B cell (primary cell): Measurements from ENCODE around the gene MUC6. TPM values are rescaled to one million over a fixed set of nuclear protein-coding genes. Genes with fewer than 3 reads are reported as not detected.

ENCODE experiments used
- ATAC-seq: fragments of 200-7000 bp; cut with Tn5 transposase; one replicate; pipeline ENCODE4 v1.10.0; 2021; ENCODE audit warnings: low read depth, mild to moderate bottlenecking, moderate number of reproducible peaks, moderate library complexity
- CTCF ChIA-PET: fragments of 350-600 bp; sonication (Branson Sonifier 250); formaldehyde crosslinking; loops from one replicate; lab custom pipeline; 2021; ENCODE audit warnings: antibody characterized with exemption, inconsistent platforms; lab: Charles Lee
- POLR2A ChIA-PET: fragments of 350-600 bp; sonication (Branson Sonifier 250); formaldehyde crosslinking; loops from one replicate; lab custom pipeline; 2021; ENCODE audit warnings: antibody characterized with exemption; lab: Charles Lee
- DNase-seq: peaks from one replicate; pipeline ENCODE4 v3.0.0; 2013
- H2AFZ ChIP-seq: 2 replicates; pipeline ENCODE4 v1.6.1; 2012; ENCODE audit warnings: mild to moderate bottlenecking, low read depth, low read length; ENCODE audit not compliant: insufficient read depth, poor library complexity, severe bottlenecking
- H3K27ac ChIP-seq, 2 donors: 1 replicate in 1 of 2; 2 replicates in 1 of 2; pipeline ENCODE4 v1.5.1; 2012 to 2013; ENCODE audit warnings: low read length in 2 of 2, mild to moderate bottlenecking in 2 of 2, moderate library complexity in 1 of 2
- H3K27me3 ChIP-seq, 4 experiments: fragments of 200-600 bp in 1 of 4; sonication (generic) in 1 of 4; replicated peaks in 1 of 4; 1 replicate in 2 of 4; 2 replicates in 2 of 4; pipeline versions ENCODE4 v1.6.1 to v1.7.0; 2013 to 2016; ENCODE audit warnings: low read length in 3 of 4, mild to moderate bottlenecking in 2 of 4, mixed read lengths in 1 of 4, moderate library complexity in 1 of 4; ENCODE audit not compliant: insufficient read depth in 4 of 4, control insufficient read depth in 3 of 4; ENCODE audit errors: control extremely low read depth in 1 of 4
- H3K36me3 ChIP-seq, 2 experiments: replicated peaks in 1 of 2; 1 replicate in 1 of 2; 2 replicates in 1 of 2; pipeline versions ENCODE4 v1.6.1 to v1.7.1; 2013; ENCODE audit warnings: low read length in 1 of 2; ENCODE audit not compliant: insufficient read depth in 2 of 2, control insufficient read depth in 1 of 2; ENCODE audit errors: control extremely low read depth in 1 of 2, extremely low read depth in 1 of 2
- H3K4me1 ChIP-seq, 2 donors: fragments of 200-600 bp in 1 of 2; sonication (generic) in 1 of 2; 1 replicate in 1 of 2; 2 replicates in 1 of 2; pipeline versions ENCODE4 v1.5.1 to v1.6.1; 2013 to 2017; ENCODE audit warnings: low read length in 2 of 2; ENCODE audit not compliant: control insufficient read depth in 2 of 2, insufficient read depth in 2 of 2
- H3K4me2 ChIP-seq: replicated peaks from 2 replicates; pipeline ENCODE3; 2012; ENCODE audit warnings: mild to moderate bottlenecking, low read depth, low read length; ENCODE audit not compliant: poor library complexity, severe bottlenecking
- H3K4me3 ChIP-seq, 5 experiments: fragments of 200-600 bp in 1 of 5; sonication (generic) in 1 of 5; 1 replicate in 3 of 5; 2 replicates in 2 of 5; pipeline versions ENCODE4 v1.5.1 to v1.7.0; 2011 to 2016; ENCODE audit warnings: low read length in 4 of 5, mild to moderate bottlenecking in 4 of 5, low read depth in 2 of 5, control low read depth in 1 of 5, moderate library complexity in 1 of 5; ENCODE audit not compliant: insufficient read depth in 1 of 5; ENCODE audit errors: control extremely low read depth in 1 of 5, extremely low read depth in 1 of 5
- H3K79me2 ChIP-seq: fragments of 200-600 bp; sonication (generic); one replicate; pipeline ENCODE4 v1.6.0; 2016; ENCODE audit warnings: low read length; ENCODE audit not compliant: control insufficient read depth, insufficient read depth
- H3K9ac ChIP-seq: fragments of 200-600 bp; sonication (generic); 2 replicates; pipeline ENCODE4 v1.6.1; 2017; ENCODE audit warnings: mild to moderate bottlenecking, low read length, moderate library complexity
- H3K9me3 ChIP-seq, 3 donors: one replicate each; pipeline versions ENCODE4 v1.6.1 to v1.7.1; 2013; ENCODE audit warnings: low read length in 2 of 3; ENCODE audit not compliant: control insufficient read depth in 2 of 3, insufficient read depth in 1 of 3; ENCODE audit errors: control extremely low read depth in 1 of 3
- H4K20me1 ChIP-seq: 2 replicates; pipeline ENCODE4 v1.6.0; 2012; ENCODE audit warnings: mild to moderate bottlenecking, low read length; ENCODE audit not compliant: insufficient read depth, control insufficient read depth, poor library complexity, severe bottlenecking
- H3K27ac Mint-ChIP-seq: one replicate; pipeline ENCODE4 v1.8.0; 2021; ENCODE audit warnings: mixed read lengths
- H3K27me3 Mint-ChIP-seq: one replicate; pipeline ENCODE4 v1.8.0; 2021; ENCODE audit warnings: mixed read lengths
- H3K4me1 Mint-ChIP-seq: one replicate; pipeline ENCODE4 v1.8.0; 2021; ENCODE audit warnings: mixed read lengths
- H3K4me3 Mint-ChIP-seq: one replicate; pipeline ENCODE4 v1.8.0; 2021; ENCODE audit warnings: mixed read lengths
- H3K9me3 Mint-ChIP-seq: one replicate; pipeline ENCODE4 v1.8.0; 2022; ENCODE audit warnings: mixed read lengths; ENCODE audit not compliant: insufficient read depth
- CTCF ChIP-seq: fragments of 200-600 bp; IDR thresholded peaks from one replicate; pipeline ENCODE4 v1.8.0; 2022; ENCODE audit warnings: antibody characterized with exemption, mild to moderate bottlenecking
- EZH2 ChIP-seq: IDR thresholded peaks from 2 replicates; pipeline ENCODE4 v1.6.1; 2012; ENCODE audit warnings: borderline replicate concordance, low read depth, mild to moderate bottlenecking, moderate library complexity, low read length; ENCODE audit not compliant: insufficient read depth, poor library complexity, severe bottlenecking
- WGBS: methylation state at CpG from one replicate; pipeline ENCODE4 v1.1.5; 2013; ENCODE audit warnings: missing lambda C conversion rate; ENCODE audit not compliant: insufficient coverage; 5-methylcytosine and 5-hydroxymethylcytosine counted together
- intact Hi-C: fragments of 100-400 bp; cut with micrococcal nuclease; formaldehyde crosslinking; loops from one replicate; pipeline ENCODE4 v1.10.0; 2022
- polyA plus RNA-seq: library from polyadenylated mRNA; depleted of rRNA; stranded (reverse); fragments of >200 nt; gene quantifications from 2 replicates; pipeline ENCODE4 v1.2.3, GENCODE V29; 2012
- total RNA-seq, 2 donors: library from RNA; stranded (reverse); fragments of 120-200 nt in 1 of 2; gene quantifications; 1 replicate in 1 of 2; 2 replicates in 1 of 2; pipeline versions ENCODE4 v1.2.3 to v1.2.4, GENCODE V29; 2013 to 2022

MUC6 gene
- total and polyA plus RNA-seq, 2 donors (not counting 1 experiment from before 2014, with no cell fraction given) = not detected

GRCh38 chr11:1000357-1001278, 35.9 kb downstream of the MUC6 start:
- POLR2A ChIA-PET = no interaction called here
- Histone ChIP-seq H3K36me3 (peaks cover 2 to 48% of the 10 kb centered on the region in 2 experiments), H3K4me3 (no peak overlapping the region), H3K9ac (no peak overlapping the region), H3K27ac (no peak overlapping the region), H3K4me1 (no peaks in the 10 kb centered on the region), H3K27me3 (no peaks in the 10 kb centered on the region), H4K20me1 (peaks cover 21% of the 10 kb centered on the region), H3K4me2 (no peak overlapping the region), H2AFZ (no peak overlapping the region), H3K9me3 (no peaks in the 10 kb centered on the region), H3K79me2 (peaks cover 8% of the 10 kb centered on the region)
- intact Hi-C loops = no loop called here
- 98% methylated on average over 30 of the region's 38 CpGs for WGBS
- Mint-ChIP-seq H3K27me3 (no peaks in the 10 kb centered on the region), H3K4me1 (peaks cover 7% of the 10 kb centered on the region), H3K9me3 (no peaks in the 10 kb centered on the region), H3K4me3 (no peak overlapping the region), H3K27ac (no peak overlapping the region)
- CTCF ChIA-PET = no interaction called here
- TF ChIP-seq CTCF (no peak), EZH2 (no peak)
- DNase-seq (no peak), ATAC-seq (no peak)

- Histone ChIP-seq H2AFZ (no peak overlapping the region), H3K27me3 (no peaks in the 10 kb centered on the region), H3K36me3 (peaks cover 2 to 43% of the 10 kb centered on the region in 2 experiments), H3K4me1 (no peaks in the 10 kb centered on the region), H3K79me2 (peaks cover 8% of the 10 kb centered on the region), H3K9ac (no peak overlapping the region), H4K20me1 (peaks cover 21% of the 10 kb centered on the region), H3K4me2 (no peak overlapping the region), H3K9me3 (no peaks in the 10 kb centered on the region), H3K4me3 (no peak overlapping the region), H3K27ac (no peak overlapping the region)
- no peak overlapping the region for H3K27ac Mint-ChIP-seq
- ChIA-PET CTCF (no interaction called here), POLR2A (no interaction called here)
- DNase-seq = no peak
- WGBS = 99% methylated on average over 10 of the region's 10 CpGs
- intact Hi-C loops = no loop called here
- no peak for ATAC-seq
- no peak overlapping the region for H3K4me3 Mint-ChIP-seq
- H3K27me3 Mint-ChIP-seq = no peaks in the 10 kb centered on the region
- H3K9me3 Mint-ChIP-seq = no peaks in the 10 kb centered on the region
- TF ChIP-seq EZH2 = no peak
- no peak for TF ChIP-seq CTCF
- H3K4me1 Mint-ChIP-seq = peaks cover 10% of the 10 kb centered on the region
Measured at GRCh38 chr11:999009-999408, 37.5 kb downstream of the MUC6 start.
